ENCODE data around the gene VSTM5.

DNA sequence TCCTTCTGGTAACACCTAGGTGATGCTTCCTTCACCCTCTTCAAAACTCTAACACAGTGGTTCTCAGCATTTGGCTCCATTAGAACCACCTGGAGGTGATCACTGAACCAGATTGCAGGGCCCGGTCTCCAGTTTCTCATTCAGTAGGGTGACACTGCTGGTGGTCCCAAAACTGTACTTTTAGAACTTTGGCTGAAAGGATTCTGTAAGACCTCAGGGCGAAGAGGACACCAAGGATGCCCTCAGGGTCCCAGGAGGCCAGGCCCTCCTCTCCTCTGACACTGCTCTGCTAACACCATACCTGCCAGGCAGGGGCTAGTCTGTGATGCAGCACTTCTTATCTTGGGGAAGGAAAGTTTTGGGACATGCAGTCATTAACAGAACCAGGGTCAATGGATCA lies 9.0 kb downstream of the VSTM5 start:
- TF ChIP-seq, protein P1, sequence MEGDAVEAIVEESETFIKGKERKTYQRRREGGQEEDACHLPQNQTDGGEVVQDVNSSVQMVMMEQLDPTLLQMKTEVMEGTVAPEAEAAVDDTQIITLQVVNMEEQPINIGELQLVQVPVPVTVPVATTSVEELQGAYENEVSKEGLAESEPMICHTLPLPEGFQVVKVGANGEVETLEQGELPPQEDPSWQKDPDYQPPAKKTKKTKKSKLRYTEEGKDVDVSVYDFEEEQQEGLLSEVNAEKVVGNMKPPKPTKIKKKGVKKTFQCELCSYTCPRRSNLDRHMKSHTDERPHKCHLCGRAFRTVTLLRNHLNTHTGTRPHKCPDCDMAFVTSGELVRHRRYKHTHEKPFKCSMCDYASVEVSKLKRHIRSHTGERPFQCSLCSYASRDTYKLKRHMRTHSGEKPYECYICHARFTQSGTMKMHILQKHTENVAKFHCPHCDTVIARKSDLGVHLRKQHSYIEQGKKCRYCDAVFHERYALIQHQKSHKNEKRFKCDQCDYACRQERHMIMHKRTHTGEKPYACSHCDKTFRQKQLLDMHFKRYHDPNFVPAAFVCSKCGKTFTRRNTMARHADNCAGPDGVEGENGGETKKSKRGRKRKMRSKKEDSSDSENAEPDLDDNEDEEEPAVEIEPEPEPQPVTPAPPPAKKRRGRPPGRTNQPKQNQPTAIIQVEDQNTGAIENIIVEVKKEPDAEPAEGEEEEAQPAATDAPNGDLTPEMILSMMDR (IDR thresholded peaks at IDR 0.05 in 2 of 3, conservative IDR thresholded peaks at IDR 0.05 in 1 of 3; ENCODE audit: borderline replicate concordance in 1 of 3, insufficient read depth in 1 of 3, low read depth in 2 of 3, low read length in 2 of 3), result no peak
- no peak for TF ChIP-seq ZFX (IDR thresholded peaks at IDR 0.05)
- no peak for TF ChIP-seq YY1 (IDR thresholded peaks at IDR 0.05; ENCODE audit: extremely low read depth, insufficient replicate concordance, low read depth, low read length)
- TF ChIP-seq, protein P2, sequence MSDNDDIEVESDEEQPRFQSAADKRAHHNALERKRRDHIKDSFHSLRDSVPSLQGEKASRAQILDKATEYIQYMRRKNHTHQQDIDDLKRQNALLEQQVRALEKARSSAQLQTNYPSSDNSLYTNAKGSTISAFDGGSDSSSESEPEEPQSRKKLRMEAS (IDR thresholded peaks at IDR 0.05), result no peak
- TF ChIP-seq POLR2A (IDR thresholded peaks at IDR 0.05; ENCODE audit: borderline replicate concordance, extremely low read depth, insufficient read depth, insufficient read length), result no peak
- TF ChIP-seq EZH2 (IDR thresholded peaks at IDR 0.05), result no peak
- no peak for TF ChIP-seq POLR2AphosphoS5 (IDR thresholded peaks at IDR 0.05; ENCODE audit: low read depth, low read length)
- TF ChIP-seq, protein P3, sequence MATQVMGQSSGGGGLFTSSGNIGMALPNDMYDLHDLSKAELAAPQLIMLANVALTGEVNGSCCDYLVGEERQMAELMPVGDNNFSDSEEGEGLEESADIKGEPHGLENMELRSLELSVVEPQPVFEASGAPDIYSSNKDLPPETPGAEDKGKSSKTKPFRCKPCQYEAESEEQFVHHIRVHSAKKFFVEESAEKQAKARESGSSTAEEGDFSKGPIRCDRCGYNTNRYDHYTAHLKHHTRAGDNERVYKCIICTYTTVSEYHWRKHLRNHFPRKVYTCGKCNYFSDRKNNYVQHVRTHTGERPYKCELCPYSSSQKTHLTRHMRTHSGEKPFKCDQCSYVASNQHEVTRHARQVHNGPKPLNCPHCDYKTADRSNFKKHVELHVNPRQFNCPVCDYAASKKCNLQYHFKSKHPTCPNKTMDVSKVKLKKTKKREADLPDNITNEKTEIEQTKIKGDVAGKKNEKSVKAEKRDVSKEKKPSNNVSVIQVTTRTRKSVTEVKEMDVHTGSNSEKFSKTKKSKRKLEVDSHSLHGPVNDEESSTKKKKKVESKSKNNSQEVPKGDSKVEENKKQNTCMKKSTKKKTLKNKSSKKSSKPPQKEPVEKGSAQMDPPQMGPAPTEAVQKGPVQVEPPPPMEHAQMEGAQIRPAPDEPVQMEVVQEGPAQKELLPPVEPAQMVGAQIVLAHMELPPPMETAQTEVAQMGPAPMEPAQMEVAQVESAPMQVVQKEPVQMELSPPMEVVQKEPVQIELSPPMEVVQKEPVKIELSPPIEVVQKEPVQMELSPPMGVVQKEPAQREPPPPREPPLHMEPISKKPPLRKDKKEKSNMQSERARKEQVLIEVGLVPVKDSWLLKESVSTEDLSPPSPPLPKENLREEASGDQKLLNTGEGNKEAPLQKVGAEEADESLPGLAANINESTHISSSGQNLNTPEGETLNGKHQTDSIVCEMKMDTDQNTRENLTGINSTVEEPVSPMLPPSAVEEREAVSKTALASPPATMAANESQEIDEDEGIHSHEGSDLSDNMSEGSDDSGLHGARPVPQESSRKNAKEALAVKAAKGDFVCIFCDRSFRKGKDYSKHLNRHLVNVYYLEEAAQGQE (IDR thresholded peaks at IDR 0.05; ENCODE audit: low read depth), result no peak
- TF ChIP-seq SIN3A (IDR thresholded peaks at IDR 0.05; ENCODE audit: low read depth), result no peak
- no peak for TF ChIP-seq EGR1 (IDR thresholded peaks at IDR 0.05; ENCODE audit: low read depth)
- TF ChIP-seq SP1 (IDR thresholded peaks at IDR 0.05; ENCODE audit: low read depth), result no peak
- TF ChIP-seq, protein P4, sequence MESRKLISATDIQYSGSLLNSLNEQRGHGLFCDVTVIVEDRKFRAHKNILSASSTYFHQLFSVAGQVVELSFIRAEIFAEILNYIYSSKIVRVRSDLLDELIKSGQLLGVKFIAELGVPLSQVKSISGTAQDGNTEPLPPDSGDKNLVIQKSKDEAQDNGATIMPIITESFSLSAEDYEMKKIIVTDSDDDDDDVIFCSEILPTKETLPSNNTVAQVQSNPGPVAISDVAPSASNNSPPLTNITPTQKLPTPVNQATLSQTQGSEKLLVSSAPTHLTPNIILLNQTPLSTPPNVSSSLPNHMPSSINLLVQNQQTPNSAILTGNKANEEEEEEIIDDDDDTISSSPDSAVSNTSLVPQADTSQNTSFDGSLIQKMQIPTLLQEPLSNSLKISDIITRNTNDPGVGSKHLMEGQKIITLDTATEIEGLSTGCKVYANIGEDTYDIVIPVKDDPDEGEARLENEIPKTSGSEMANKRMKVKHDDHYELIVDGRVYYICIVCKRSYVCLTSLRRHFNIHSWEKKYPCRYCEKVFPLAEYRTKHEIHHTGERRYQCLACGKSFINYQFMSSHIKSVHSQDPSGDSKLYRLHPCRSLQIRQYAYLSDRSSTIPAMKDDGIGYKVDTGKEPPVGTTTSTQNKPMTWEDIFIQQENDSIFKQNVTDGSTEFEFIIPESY (IDR thresholded peaks at IDR 0.05; ENCODE audit: extremely low read depth, insufficient replicate concordance, low read length), result no peak

All from HCT116 (cell line).